HG02884 (cell line): ENCODE measurements around the gene B4GALT6.

Experiments
- ATAC-seq: cut with Tn5 transposase; IDR thresholded peaks from one replicate; pipeline ENCODE4 v1.9.1; 2021; ENCODE audit warnings: mild to moderate bottlenecking, moderate library complexity; ENCODE audit not compliant: unreplicated experiment

B4GALT6 gene

DNA sequence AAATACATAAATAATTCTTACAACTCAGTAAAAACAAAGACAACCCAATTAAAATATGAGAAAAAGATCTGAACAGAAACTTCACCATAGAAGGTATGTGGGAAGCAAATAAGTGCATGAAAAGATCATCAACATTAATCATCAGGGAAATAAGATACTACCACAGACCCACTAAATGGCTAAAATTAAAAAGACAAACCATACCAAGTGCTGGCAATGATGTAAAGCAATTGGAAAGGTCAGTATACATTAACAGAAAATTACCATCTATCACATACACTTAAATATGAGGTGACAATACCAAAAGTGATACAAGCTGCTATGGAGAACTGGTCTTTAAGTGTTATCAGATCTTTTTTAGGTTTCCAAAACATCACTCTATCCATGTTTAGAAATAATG is 48.0 kb downstream of the B4GALT6 start:
- no peak for ATAC-seq

DNA sequence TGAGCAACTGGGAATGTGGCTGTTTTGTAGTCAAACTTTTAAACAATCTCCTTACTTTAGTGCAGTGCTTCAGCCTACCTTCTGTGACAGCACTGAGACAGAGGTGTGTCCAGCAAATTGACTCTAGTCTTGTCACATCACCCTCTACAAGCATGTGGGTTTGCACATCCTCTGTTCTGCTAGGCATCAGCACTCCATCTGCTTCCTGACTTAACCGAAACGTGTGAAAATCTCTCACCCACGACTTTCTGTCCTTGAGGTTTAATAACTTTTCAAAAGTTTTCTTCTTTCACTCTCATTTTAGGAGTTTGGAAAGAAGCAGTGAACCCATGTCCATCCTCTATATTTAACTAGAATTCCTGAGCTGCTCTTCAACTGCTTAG is 50.1 kb downstream of the B4GALT6 start:
- peak; percentile 99 for ATAC-seq

GRCh38 chr18:31633392-31634330 is 50.7 kb downstream of the B4GALT6 start:
- ATAC-seq = peak; percentile 3

- no peak for ATAC-seq
Observed at GRCh38 chr18:31632356-31632755, 52.0 kb downstream of the B4GALT6 start.

- no peak for ATAC-seq
Observed at GRCh38 chr18:31631526-31631925, 52.9 kb downstream of the B4GALT6 start.

DNA sequence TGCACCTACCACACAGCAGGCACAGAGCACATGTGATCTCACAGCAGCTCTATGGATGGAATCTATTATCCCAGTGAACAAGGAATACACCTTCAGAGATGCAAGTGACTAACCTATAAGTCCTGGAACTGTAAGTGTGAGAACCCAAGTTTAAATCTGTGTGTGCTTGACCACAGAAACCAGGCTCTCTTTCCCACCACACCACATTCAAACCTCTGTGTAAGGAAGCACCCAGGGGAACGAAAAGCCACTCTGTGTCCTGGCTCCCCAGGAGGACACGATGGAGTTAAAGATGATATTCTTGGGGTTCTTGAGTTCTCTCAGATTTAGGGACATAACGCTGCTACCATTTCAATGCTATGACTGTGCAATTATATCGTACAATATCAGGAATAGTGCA is 53.8 kb downstream of the B4GALT6 start:
- ATAC-seq = no peak

DNA sequence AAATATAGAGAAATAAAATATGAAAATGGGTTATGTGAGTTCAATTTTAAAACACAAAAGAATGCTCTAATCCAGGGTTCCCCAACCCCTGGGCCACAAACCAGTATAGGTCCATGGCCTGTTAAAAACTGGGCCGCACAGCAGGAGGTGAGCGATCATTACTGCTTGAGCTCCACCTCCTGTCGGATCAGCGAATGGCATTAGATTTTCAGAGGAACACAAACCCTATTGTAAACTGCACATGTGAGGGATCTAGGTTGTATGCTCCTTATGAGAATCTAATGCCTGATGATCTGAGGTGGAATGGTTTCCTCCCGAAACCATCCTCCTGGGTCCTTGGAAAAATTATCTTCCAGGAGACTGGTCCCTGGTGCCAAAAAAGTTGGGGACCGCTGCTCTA is 58.0 kb downstream of the B4GALT6 start:
- no peak for ATAC-seq

DNA sequence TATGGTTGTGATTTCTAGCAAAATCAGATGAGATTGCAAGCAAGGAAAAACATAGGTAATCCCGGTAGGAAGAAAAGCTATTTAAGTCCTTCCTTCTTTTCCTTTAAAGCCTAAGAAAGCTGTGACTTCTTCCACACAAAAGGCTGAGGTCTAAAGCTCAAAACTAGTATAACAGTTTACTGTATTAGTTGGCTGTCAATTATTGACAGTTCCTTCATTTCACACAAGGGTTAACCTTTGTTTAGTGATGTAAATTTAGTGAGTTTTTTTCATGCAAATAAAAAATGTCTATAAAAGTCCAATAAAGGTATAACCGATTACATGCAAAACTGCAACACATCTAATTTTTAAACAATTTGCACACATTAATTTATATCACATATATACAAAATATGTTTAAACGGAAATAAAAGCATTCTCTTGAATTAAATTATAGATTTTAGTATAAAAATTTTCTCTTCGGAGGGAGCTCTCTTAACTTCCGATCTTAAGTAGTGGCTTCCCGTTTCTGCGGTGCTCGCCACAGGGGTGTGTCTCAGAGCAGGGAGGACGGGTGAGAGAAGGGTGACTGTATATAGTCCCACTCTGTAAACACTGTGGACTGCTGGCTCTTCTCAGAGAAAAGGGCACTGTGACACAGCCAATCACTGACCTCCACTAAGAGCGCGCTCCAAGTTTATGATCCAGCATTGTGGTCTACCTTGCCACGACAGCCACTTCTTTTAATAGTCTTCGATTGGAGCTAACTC is 59.3 kb downstream of the B4GALT6 start:
- ATAC-seq = no peak

DNA sequence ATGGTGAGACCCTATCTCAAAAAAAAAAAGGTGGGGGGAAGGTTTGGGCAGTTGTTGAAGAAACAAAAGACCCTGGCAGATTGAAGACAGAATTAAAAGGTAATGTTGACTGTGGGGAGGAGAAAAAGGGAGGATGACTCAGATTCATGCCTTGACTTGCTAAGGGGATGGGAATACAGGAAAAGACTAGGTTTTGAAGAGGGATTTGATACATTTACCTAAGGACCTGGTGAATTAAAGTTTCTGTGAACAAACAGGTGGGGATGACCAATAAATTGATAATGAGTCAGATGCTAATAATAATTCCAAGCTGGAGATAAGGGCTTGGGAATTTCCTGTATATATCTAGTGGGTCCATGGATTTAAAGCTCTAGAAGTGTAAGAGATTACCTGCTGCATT is 65.1 kb downstream of the B4GALT6 start:
- ATAC-seq = no peak

GRCh38 chr18:31618801-31619200 is 65.6 kb downstream of the B4GALT6 start:
- ATAC-seq = no peak

GRCh38 chr18:31617031-31617717 is 67.2 kb downstream of the B4GALT6 start:
- peak; percentile 39 for ATAC-seq

GRCh38 chr18:31616586-31616985 is 67.8 kb downstream of the B4GALT6 start:
- no peak for ATAC-seq

DNA sequence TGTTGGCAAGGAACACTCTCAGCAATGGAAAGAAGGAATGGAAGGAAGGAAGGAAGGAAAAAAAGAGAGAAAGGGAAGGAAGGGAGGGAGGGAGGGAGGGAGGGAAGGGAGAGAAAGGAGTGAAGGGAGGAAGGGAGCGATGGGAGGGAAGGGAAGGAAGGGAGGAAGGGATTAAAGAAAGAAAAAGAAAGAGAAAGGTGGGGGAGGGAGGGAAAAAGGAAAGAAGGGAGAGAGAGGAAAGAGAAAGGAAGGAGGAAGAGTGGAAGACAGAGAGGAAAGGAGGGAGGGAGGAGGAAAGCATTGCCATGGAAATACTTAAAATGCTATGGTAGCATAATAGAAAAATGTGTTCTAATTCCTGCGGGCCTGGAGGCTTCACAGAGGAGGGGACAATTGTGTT is 70.3 kb downstream of the B4GALT6 start:
- no peak for ATAC-seq

DNA sequence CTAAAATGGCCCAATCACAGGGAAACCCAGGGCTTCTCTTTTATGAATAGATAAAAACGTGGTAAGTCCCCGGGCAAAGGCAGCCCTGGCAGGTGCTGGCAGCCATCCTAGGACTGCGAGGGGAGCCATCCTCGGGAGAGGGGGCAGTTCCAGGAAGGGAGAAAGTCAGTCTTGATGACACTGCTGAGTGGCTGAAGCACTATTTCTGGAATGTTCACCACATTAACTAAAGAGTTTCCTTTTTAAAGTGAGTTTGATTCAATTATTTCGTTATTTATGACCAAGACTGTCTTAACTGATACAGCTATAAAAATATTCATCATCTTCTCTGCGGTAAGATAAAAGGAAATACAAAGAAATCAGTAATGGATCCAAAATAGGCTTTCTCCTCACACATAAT is 72.3 kb downstream of the B4GALT6 start:
- ATAC-seq = no peak

GRCh38 chr18:31611511-31611910 is 72.9 kb downstream of the B4GALT6 start:
- no peak for ATAC-seq

DNA sequence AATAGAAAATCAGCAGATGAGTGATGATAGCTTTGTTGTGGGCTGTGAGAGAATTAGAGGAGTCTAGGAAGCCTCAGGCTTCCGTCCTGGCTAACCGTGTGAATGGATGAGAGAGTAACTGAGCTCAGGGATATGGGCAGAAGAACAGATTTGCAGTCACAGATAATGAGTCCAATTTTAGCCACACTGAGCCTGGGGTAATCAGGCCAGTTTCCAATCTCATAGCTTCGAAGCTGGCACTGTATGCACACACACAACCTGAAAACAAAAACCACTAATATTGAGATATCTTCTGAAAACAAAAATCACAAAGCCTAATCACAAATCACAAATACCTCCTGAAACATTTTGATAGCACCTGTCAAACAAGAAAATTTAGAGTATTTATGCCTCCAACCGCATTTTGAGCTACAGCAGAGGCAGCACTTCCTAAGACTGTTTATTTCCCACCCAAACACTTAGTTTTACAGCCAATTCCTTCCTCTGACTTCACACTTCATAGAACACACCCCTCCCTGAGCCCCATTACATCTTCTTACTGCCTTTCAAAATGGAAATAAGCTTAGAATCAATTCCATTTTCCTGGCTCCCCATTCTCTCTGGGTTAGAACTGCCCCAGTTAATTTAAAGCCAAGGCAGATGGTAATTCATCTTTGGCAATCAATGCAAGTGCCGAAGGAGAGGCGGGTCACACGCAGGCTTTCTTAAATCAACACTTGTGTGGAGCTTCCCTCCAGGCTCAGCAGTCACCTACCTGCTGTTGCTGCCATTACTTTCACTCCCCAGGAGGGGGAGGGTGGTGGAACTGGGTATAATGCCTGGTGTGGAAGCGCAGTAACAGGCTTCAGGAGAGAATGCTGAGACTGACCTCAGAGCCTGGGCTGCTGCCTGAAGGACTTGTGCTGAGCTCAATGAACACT is 73.8 kb downstream of the B4GALT6 start:
- peak; percentile 48 for ATAC-seq

DNA sequence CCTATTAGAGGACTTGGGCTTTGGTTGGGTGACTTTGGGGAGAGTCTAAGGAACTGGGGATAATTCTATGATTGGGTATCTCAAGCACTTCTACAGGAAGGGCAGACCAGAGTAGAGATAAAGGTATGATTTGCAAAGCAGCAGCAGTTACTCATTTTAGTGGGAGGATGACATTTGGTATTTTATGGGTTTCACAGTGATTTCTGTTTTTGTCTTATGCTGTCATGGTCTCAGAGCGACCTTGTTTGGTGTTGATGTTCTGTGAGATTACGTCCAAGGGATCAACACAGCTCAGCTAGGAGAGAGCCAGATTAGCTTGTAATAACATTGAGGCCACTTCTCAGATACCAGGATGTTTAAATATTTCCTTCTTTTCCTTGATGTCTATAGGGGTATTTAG is 74.5 kb downstream of the B4GALT6 start:
- no peak for ATAC-seq

DNA sequence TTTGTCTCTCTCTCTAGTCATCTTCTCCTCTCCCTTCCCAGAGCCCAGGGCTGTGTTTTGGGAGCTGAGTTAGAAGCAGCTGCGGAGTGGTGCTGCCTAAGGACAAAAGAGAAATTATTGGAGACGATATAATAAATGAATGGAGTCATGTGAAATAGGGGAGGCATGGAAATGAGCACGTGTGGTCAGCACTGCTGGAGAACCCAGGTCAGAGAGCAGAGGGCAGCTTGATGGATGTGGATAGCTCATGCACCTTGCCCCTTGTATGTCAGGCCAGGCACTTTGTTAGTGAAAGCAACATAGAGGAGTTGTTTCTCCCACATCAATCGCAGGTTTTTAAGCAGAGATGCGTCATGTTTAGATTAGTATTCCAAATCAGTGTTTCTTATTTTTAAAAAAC is 77.0 kb downstream of the B4GALT6 start:
- ATAC-seq = no peak

DNA sequence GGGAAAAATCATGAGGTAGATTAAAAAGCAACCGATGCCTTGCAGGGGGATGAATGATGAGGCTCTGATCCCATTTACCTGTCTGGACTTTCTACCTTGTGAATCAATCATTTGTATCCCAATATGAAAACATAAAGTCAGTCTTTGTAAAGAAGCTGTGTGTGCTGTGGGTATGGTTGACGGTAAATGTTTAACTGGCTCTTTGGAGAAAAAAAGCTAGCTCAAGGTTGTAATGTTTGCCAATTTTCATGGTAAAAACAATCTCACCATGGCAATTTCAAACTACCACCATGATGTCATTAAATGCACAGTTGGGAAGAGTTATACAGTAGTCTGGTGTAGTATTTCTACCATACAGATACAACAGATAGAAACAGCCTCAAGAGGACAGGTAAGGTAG is 78.1 kb downstream of the B4GALT6 start:
- no peak for ATAC-seq

DNA sequence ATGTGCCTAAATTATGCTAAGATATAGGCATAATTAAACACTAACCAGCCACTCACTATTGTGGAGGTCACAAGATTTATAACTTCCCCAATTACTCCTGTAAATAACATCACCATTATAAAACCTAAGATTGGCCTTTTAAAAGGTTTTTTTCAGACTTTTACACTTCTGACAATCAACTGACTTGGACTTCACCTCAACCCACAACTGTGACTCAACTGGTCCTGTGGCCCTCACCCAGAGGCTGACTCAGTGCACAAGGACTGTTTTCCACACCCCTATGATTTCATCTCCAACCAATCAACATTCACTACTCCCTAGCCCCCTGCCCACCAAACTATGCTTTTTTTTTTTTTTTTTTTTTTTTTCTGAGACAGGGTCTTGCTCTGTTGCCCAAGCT is 81.1 kb downstream of the B4GALT6 start:
- no peak for ATAC-seq
